Keratinocyte (primary cell): ENCODE measurements around the gene TIGD6. TPM values are rescaled to one million over a fixed set of nuclear protein-coding genes. Genes with fewer than 3 reads are reported as not detected.

Source experiments
- DNase-seq: peaks from one replicate; pipeline ENCODE4 v3.0.0-alpha.2; 2011; ENCODE audit warnings: low read depth, missing footprints, low spot score
- FAIRE-seq: peaks from 2 replicates; lab custom pipeline; 2011; peaks lifted over from hg19 to GRCh38; lab: Jason Lieb, UNC
- H2AFZ ChIP-seq: 2 replicates; pipeline ENCODE4 v1.6.0; 2012; ENCODE audit warnings: low read length, control low read depth, inconsistent platforms; ENCODE audit not compliant: control insufficient read depth
- H3K27ac ChIP-seq: 2 replicates; pipeline ENCODE4 v1.5.1; 2011; ENCODE audit warnings: low read length; ENCODE audit not compliant: control insufficient read depth, insufficient read depth
- H3K27me3 ChIP-seq: 3 replicates; pipeline ENCODE4 v1.6.0; 2011; ENCODE audit warnings: low read length; ENCODE audit not compliant: control insufficient read depth, insufficient read depth; ENCODE audit errors: extremely low read depth
- H3K36me3 ChIP-seq, 2 experiments: 2 replicates in 1 of 2; 3 replicates in 1 of 2; pipeline ENCODE4 v1.5.1; 2011; ENCODE audit warnings: low read length in 2 of 2, mild to moderate bottlenecking in 1 of 2; ENCODE audit not compliant: control insufficient read depth in 2 of 2, insufficient read depth in 2 of 2; ENCODE audit errors: extremely low read depth in 1 of 2
- H3K4me1 ChIP-seq: 3 replicates; pipeline ENCODE4 v1.5.1; 2011; ENCODE audit warnings: low read length; ENCODE audit not compliant: control insufficient read depth, insufficient read depth; ENCODE audit errors: extremely low read depth
- H3K4me2 ChIP-seq: 3 replicates; pipeline ENCODE4 v1.6.0; 2011; ENCODE audit warnings: low read depth, low read length; ENCODE audit not compliant: control insufficient read depth, insufficient read depth; ENCODE audit errors: extremely low read depth
- H3K4me3 ChIP-seq, 3 experiments: fragments of 200-600 bp in 1 of 3; sonication (generic) in 1 of 3; 2 replicates in 2 of 3; 3 replicates in 1 of 3; pipeline ENCODE4 v1.5.1; 2011 to 2016; ENCODE audit warnings: low read length in 3 of 3, mild to moderate bottlenecking in 3 of 3, control low read depth in 2 of 3, inconsistent platforms in 1 of 3, low read depth in 1 of 3, mixed read lengths in 1 of 3, mixed run types in 1 of 3, moderate library complexity in 1 of 3; ENCODE audit not compliant: control insufficient read depth in 2 of 3, insufficient read depth in 2 of 3; ENCODE audit errors: extremely low read depth in 1 of 3
- H3K79me2 ChIP-seq: 2 replicates; pipeline ENCODE4 v1.6.0; 2012; ENCODE audit warnings: low read length; ENCODE audit not compliant: control insufficient read depth, insufficient read depth
- H3K9ac ChIP-seq: 3 replicates; pipeline ENCODE4 v1.6.0; 2011; ENCODE audit warnings: low read length; ENCODE audit not compliant: control insufficient read depth, insufficient read depth; ENCODE audit errors: extremely low read depth
- H3K9me1 ChIP-seq: 3 replicates; pipeline ENCODE4 v1.6.0; 2011; ENCODE audit warnings: low read length; ENCODE audit not compliant: control insufficient read depth, insufficient read depth; ENCODE audit errors: extremely low read depth
- H3K9me3 ChIP-seq: 2 replicates; pipeline ENCODE4 v1.5.1; 2012; ENCODE audit warnings: low read depth, low read length; ENCODE audit not compliant: control insufficient read depth
- H4K20me1 ChIP-seq: 3 replicates; pipeline ENCODE4 v1.6.0; 2011; ENCODE audit warnings: low read length; ENCODE audit not compliant: control insufficient read depth, insufficient read depth; ENCODE audit errors: extremely low read depth
- CTCF ChIP-seq, 3 experiments: IDR thresholded peaks in 1 of 3; conservative IDR thresholded peaks in 1 of 3; optimal IDR thresholded peaks in 1 of 3; 2 replicates in 2 of 3; 3 replicates in 1 of 3; pipeline versions ENCODE3 to v1.5.1; 2011; ENCODE audit warnings: low read length in 3 of 3, mild to moderate bottlenecking in 3 of 3, moderate library complexity in 2 of 3, control low read depth in 1 of 3, inconsistent platforms in 1 of 3; ENCODE audit not compliant: insufficient read depth in 2 of 3; ENCODE audit errors: extremely low read depth in 1 of 3
- EZH2 ChIP-seq: IDR thresholded peaks from one replicate; pipeline ENCODE4 v1.6.1; 2012; ENCODE audit warnings: inconsistent platforms, mild to moderate bottlenecking, low read length, moderate library complexity
- dilution Hi-C: fragments of 300-500 bp; cut with MboI; formaldehyde crosslinking; loops from one replicate; pipeline ENCODE4 v1.7.0; 2020; ENCODE audit warnings: low sequenced_read_pairs; ENCODE audit not compliant: extremely low pct_ligation_motif_present
- polyA plus RNA-seq, 5 experiments: library from polyadenylated mRNA; depleted of rRNA in 3 of 5; stranded (reverse) in 3 of 5; stranded (forward) in 1 of 5; unstranded in 1 of 5; fragments of >200 nt; gene quantifications; 1 replicate in 1 of 5; 2 replicates in 3 of 5; 3 replicates in 1 of 5; pipeline versions ENCODE4 v1.2.1 to v1.2.3, GENCODE V29; 2011 to 2012; ENCODE audit warnings: missing spikeins in 2 of 5, low read depth in 1 of 5, low replicate concordance in 1 of 5

TIGD6 gene
- polyA plus RNA-seq, 1 donor (not counting 4 experiments of a cell fraction or from before 2014, with no cell fraction given) = 4.1 TPM

GRCh38 chr5:149966946-149967345, 33.5 kb downstream of the TIGD6 start:
- dilution Hi-C loops = loop anchor here (25.0 kb wide), 1 partner anchor 105 kb away; no protein-coding TSS in a partner anchor

GRCh38 chr5:149963729-149964128, 36.7 kb downstream of the TIGD6 start:
- no peak for DNase-seq
- no peaks in the 10 kb centered on the region for H3K9me3 ChIP-seq
- no peaks in the 10 kb centered on the region for H4K20me1 ChIP-seq
- no peaks in the 10 kb centered on the region for H3K36me3 ChIP-seq
- H3K27ac ChIP-seq = no peak overlapping the region
- no peak overlapping the region for H2AFZ ChIP-seq
- dilution Hi-C loops = loop anchor here (25.0 kb wide), 1 partner anchor 101 kb away; no protein-coding TSS in a partner anchor
- H3K4me1 ChIP-seq = peaks cover 16% of the 10 kb centered on the region
- no peaks in the 10 kb centered on the region for H3K9me1 ChIP-seq
- TF ChIP-seq EZH2 (no peak), CTCF (optimal IDR thresholded peaks at IDR 0.05 in 1 of 3, IDR thresholded peaks at IDR 0.05 in 1 of 3, conservative IDR thresholded peaks at IDR 0.05 in 1 of 3; ENCODE audit: extremely low read depth in 1 of 3, insufficient read depth in 2 of 3, low read length in 3 of 3) (no peak)
- H3K79me2 ChIP-seq = peaks cover 2% of the 10 kb centered on the region
- no peak overlapping the region for H3K9ac ChIP-seq
- H3K4me3 ChIP-seq = no peak overlapping the region
- no peak overlapping the region for H3K4me2 ChIP-seq
- H3K27me3 ChIP-seq = no peaks in the 10 kb centered on the region
- no peak for FAIRE-seq

More at GRCh38 chr5:149966946-149967345, 33.5 kb downstream of the TIGD6 start:
- Histone ChIP-seq H3K27me3 (no peaks in the 10 kb centered on the region), H3K9me1 (no peaks in the 10 kb centered on the region), H3K36me3 (no peaks in the 10 kb centered on the region), H3K4me2 (no peak overlapping the region), H3K27ac (no peak overlapping the region), H4K20me1 (no peaks in the 10 kb centered on the region), H3K9me3 (no peaks in the 10 kb centered on the region), H3K4me3 (no peak overlapping the region), H3K9ac (no peak overlapping the region), H3K79me2 (peaks cover 2% of the 10 kb centered on the region), H3K4me1 (no peaks in the 10 kb centered on the region), H2AFZ (no peak overlapping the region)
- DNase-seq (no peak), FAIRE-seq (no peak)
- TF ChIP-seq CTCF (optimal IDR thresholded peaks at IDR 0.05 in 1 of 3, IDR thresholded peaks at IDR 0.05 in 1 of 3, conservative IDR thresholded peaks at IDR 0.05 in 1 of 3; ENCODE audit: extremely low read depth in 1 of 3, insufficient read depth in 2 of 3, low read length in 3 of 3) (no peak), EZH2 (no peak)
